HG03066 (cell line): ENCODE measurements around the gene SAMD4B.

Source experiments
- ATAC-seq: cut with Tn5 transposase; IDR thresholded peaks from one replicate; pipeline ENCODE4 v1.9.1; 2021; ENCODE audit warnings: low read depth; ENCODE audit not compliant: unreplicated experiment

Gene SAMD4B

GRCh38 chr19:39417463-39418181, 75.4 kb downstream of the SAMD4B start:
- no peak for ATAC-seq

GRCh38 chr19:39419003-39419402, 76.8 kb downstream of the SAMD4B start:
- no peak for ATAC-seq

- ATAC-seq = no peak
These were observed 78.5 kb downstream of the SAMD4B start for GRCh38 chr19:39420769-39421168.

GRCh38 chr19:39422020-39422419, 79.8 kb downstream of the SAMD4B start:
- ATAC-seq = no peak

- no peak for ATAC-seq
These were observed 81.3 kb downstream of the SAMD4B start for GRCh38 chr19:39423258-39424086.

GRCh38 chr19:39424934-39425333, 82.7 kb downstream of the SAMD4B start:
- ATAC-seq = no peak

GRCh38 chr19:39425744-39426143, 83.5 kb downstream of the SAMD4B start:
- no peak for ATAC-seq

- ATAC-seq = no peak
These were observed 83.9 kb downstream of the SAMD4B start for GRCh38 chr19:39426170-39426569.

GRCh38 chr19:39427707-39428106, 85.5 kb downstream of the SAMD4B start:
- ATAC-seq = no peak

- no peak for ATAC-seq
These were observed 86.3 kb downstream of the SAMD4B start for GRCh38 chr19:39428283-39429112.

GRCh38 chr19:39430675-39431593, 88.7 kb downstream of the SAMD4B start:
- no peak for ATAC-seq

GRCh38 chr19:39432677-39433025, 90.4 kb downstream of the SAMD4B start:
- no peak for ATAC-seq

- no peak for ATAC-seq
These were observed 91.4 kb downstream of the SAMD4B start for GRCh38 chr19:39433480-39434079.

- ATAC-seq = no peak
These were observed 92.2 kb downstream of the SAMD4B start for GRCh38 chr19:39434123-39435076.
